Keratinocyte (primary cell): ENCODE measurements around the gene NET1. TPM values are rescaled to one million over a fixed set of nuclear protein-coding genes. Genes with fewer than 3 reads are reported as not detected.

Source experiments
- DNase-seq: peaks from one replicate; pipeline ENCODE4 v3.0.0-alpha.2; 2011; ENCODE audit warnings: low read depth, missing footprints, low spot score
- FAIRE-seq: peaks from 2 replicates; lab custom pipeline; 2011; peaks lifted over from hg19 to GRCh38; lab: Jason Lieb, UNC
- H2AFZ ChIP-seq: 2 replicates; pipeline ENCODE4 v1.6.0; 2012; ENCODE audit warnings: low read length, control low read depth, inconsistent platforms; ENCODE audit not compliant: control insufficient read depth
- H3K27ac ChIP-seq: 2 replicates; pipeline ENCODE4 v1.5.1; 2011; ENCODE audit warnings: low read length; ENCODE audit not compliant: control insufficient read depth, insufficient read depth
- H3K27me3 ChIP-seq: 3 replicates; pipeline ENCODE4 v1.6.0; 2011; ENCODE audit warnings: low read length; ENCODE audit not compliant: control insufficient read depth, insufficient read depth; ENCODE audit errors: extremely low read depth
- H3K36me3 ChIP-seq, 2 experiments: 2 replicates in 1 of 2; 3 replicates in 1 of 2; pipeline ENCODE4 v1.5.1; 2011; ENCODE audit warnings: low read length in 2 of 2, mild to moderate bottlenecking in 1 of 2; ENCODE audit not compliant: control insufficient read depth in 2 of 2, insufficient read depth in 2 of 2; ENCODE audit errors: extremely low read depth in 1 of 2
- H3K4me1 ChIP-seq: 3 replicates; pipeline ENCODE4 v1.5.1; 2011; ENCODE audit warnings: low read length; ENCODE audit not compliant: control insufficient read depth, insufficient read depth; ENCODE audit errors: extremely low read depth
- H3K4me2 ChIP-seq: 3 replicates; pipeline ENCODE4 v1.6.0; 2011; ENCODE audit warnings: low read depth, low read length; ENCODE audit not compliant: control insufficient read depth, insufficient read depth; ENCODE audit errors: extremely low read depth
- H3K4me3 ChIP-seq, 3 experiments: fragments of 200-600 bp in 1 of 3; sonication (generic) in 1 of 3; 2 replicates in 2 of 3; 3 replicates in 1 of 3; pipeline ENCODE4 v1.5.1; 2011 to 2016; ENCODE audit warnings: low read length in 3 of 3, mild to moderate bottlenecking in 3 of 3, control low read depth in 2 of 3, inconsistent platforms in 1 of 3, low read depth in 1 of 3, mixed read lengths in 1 of 3, mixed run types in 1 of 3, moderate library complexity in 1 of 3; ENCODE audit not compliant: control insufficient read depth in 2 of 3, insufficient read depth in 2 of 3; ENCODE audit errors: extremely low read depth in 1 of 3
- H3K79me2 ChIP-seq: 2 replicates; pipeline ENCODE4 v1.6.0; 2012; ENCODE audit warnings: low read length; ENCODE audit not compliant: control insufficient read depth, insufficient read depth
- H3K9ac ChIP-seq: 3 replicates; pipeline ENCODE4 v1.6.0; 2011; ENCODE audit warnings: low read length; ENCODE audit not compliant: control insufficient read depth, insufficient read depth; ENCODE audit errors: extremely low read depth
- H3K9me1 ChIP-seq: 3 replicates; pipeline ENCODE4 v1.6.0; 2011; ENCODE audit warnings: low read length; ENCODE audit not compliant: control insufficient read depth, insufficient read depth; ENCODE audit errors: extremely low read depth
- H3K9me3 ChIP-seq: 2 replicates; pipeline ENCODE4 v1.5.1; 2012; ENCODE audit warnings: low read depth, low read length; ENCODE audit not compliant: control insufficient read depth
- H4K20me1 ChIP-seq: 3 replicates; pipeline ENCODE4 v1.6.0; 2011; ENCODE audit warnings: low read length; ENCODE audit not compliant: control insufficient read depth, insufficient read depth; ENCODE audit errors: extremely low read depth
- CTCF ChIP-seq, 3 experiments: IDR thresholded peaks in 1 of 3; conservative IDR thresholded peaks in 1 of 3; optimal IDR thresholded peaks in 1 of 3; 2 replicates in 2 of 3; 3 replicates in 1 of 3; pipeline versions ENCODE3 to v1.5.1; 2011; ENCODE audit warnings: low read length in 3 of 3, mild to moderate bottlenecking in 3 of 3, moderate library complexity in 2 of 3, control low read depth in 1 of 3, inconsistent platforms in 1 of 3; ENCODE audit not compliant: insufficient read depth in 2 of 3; ENCODE audit errors: extremely low read depth in 1 of 3
- EZH2 ChIP-seq: IDR thresholded peaks from one replicate; pipeline ENCODE4 v1.6.1; 2012; ENCODE audit warnings: inconsistent platforms, mild to moderate bottlenecking, low read length, moderate library complexity
- dilution Hi-C: fragments of 300-500 bp; cut with MboI; formaldehyde crosslinking; loops from one replicate; pipeline ENCODE4 v1.7.0; 2020; ENCODE audit warnings: low sequenced_read_pairs; ENCODE audit not compliant: extremely low pct_ligation_motif_present
- polyA plus RNA-seq, 5 experiments: library from polyadenylated mRNA; depleted of rRNA in 3 of 5; stranded (reverse) in 3 of 5; stranded (forward) in 1 of 5; unstranded in 1 of 5; fragments of >200 nt; gene quantifications; 1 replicate in 1 of 5; 2 replicates in 3 of 5; 3 replicates in 1 of 5; pipeline versions ENCODE4 v1.2.1 to v1.2.3, GENCODE V29; 2011 to 2012; ENCODE audit warnings: missing spikeins in 2 of 5, low read depth in 1 of 5, low replicate concordance in 1 of 5

The NET1 gene
- polyA plus RNA-seq, 1 donor (not counting 4 experiments of a cell fraction or from before 2014, with no cell fraction given), result 214 TPM

DNA sequence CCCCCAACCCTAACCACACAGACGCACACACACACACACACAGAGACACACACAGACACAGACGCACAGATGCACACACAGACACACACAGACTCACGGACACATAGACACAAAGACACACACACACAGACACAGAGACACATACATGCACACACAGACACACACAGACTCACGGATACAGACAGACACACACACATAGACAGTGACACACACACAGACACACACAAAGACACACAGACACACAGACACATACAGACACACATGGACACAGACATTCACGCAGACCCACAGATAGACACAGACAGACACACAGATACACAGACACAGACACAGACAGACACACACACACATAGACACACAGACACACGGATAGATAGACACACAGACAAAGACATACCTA, 84.9 kb downstream of the NET1 start:
- no peaks in the 10 kb centered on the region for H3K9me1 ChIP-seq
- H3K4me1 ChIP-seq, result peaks cover 7% of the 10 kb centered on the region
- no peak overlapping the region for H2AFZ ChIP-seq
- peaks cover 1% of the 10 kb centered on the region for H3K9me3 ChIP-seq
- H3K4me2 ChIP-seq, result no peak overlapping the region
- no peak overlapping the region for H3K9ac ChIP-seq
- TF ChIP-seq CTCF (optimal IDR thresholded peaks at IDR 0.05 in 1 of 3, IDR thresholded peaks at IDR 0.05 in 1 of 3, conservative IDR thresholded peaks at IDR 0.05 in 1 of 3; ENCODE audit: extremely low read depth in 1 of 3, insufficient read depth in 2 of 3, low read length in 3 of 3) (no peak), EZH2 (no peak)
- DNase-seq, result no peak
- H3K27me3 ChIP-seq, result peaks cover 3% of the 10 kb centered on the region
- H4K20me1 ChIP-seq, result no peaks in the 10 kb centered on the region
- no peak overlapping the region for H3K27ac ChIP-seq
- dilution Hi-C loops, result no loop called here
- no peak for FAIRE-seq
- H3K36me3 ChIP-seq, result no peaks in the 10 kb centered on the region
- H3K79me2 ChIP-seq, result no peaks in the 10 kb centered on the region
- no peak overlapping the region for H3K4me3 ChIP-seq

DNA sequence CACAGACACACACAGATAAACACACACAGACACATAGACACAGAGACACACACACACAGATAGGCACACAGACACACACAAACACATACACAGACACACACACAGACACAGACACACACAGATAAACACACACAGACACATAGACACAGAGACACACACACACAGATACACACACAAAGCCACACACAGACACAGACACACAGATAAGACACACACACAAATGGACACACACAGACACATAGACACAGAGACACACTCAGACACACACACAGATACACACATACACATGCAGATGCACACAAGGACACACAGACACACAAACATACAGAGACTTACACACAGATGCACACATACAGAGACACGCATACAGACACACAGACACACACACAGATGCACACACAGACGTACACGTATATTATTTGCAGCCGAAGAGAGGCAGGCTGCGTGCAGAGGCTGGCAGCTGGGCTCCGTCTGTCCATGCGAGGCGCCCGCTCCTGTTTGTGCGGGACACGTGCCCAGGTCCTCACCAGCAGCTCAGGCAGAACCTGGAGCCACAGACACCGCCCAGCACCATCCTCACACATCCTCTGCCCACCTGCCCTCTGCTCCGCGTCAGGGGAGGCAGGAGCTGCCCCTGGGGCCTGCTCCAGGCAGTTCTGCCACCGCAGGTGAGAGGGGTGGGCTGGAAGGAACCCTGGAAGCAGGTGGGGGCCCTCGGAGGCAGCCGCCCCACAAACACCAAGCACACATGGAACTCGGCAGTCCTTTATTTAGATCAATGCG, 85.8 kb downstream of the NET1 start:
- H3K4me2 ChIP-seq, result no peak overlapping the region
- H3K4me1 ChIP-seq, result peaks cover 9% of the 10 kb centered on the region
- FAIRE-seq, result no peak
- no peaks in the 10 kb centered on the region for H4K20me1 ChIP-seq
- H3K27ac ChIP-seq, result no peak overlapping the region
- no peak overlapping the region for H3K9ac ChIP-seq
- dilution Hi-C loops, result no loop called here
- no peaks in the 10 kb centered on the region for H3K36me3 ChIP-seq
- no peak overlapping the region for H3K4me3 ChIP-seq
- peaks cover 3% of the 10 kb centered on the region for H3K27me3 ChIP-seq
- no peaks in the 10 kb centered on the region for H3K9me3 ChIP-seq
- no peak overlapping the region for H2AFZ ChIP-seq
- H3K79me2 ChIP-seq, result no peaks in the 10 kb centered on the region
- no peaks in the 10 kb centered on the region for H3K9me1 ChIP-seq
- TF ChIP-seq CTCF (optimal IDR thresholded peaks at IDR 0.05 in 1 of 3, IDR thresholded peaks at IDR 0.05 in 1 of 3, conservative IDR thresholded peaks at IDR 0.05 in 1 of 3; ENCODE audit: extremely low read depth in 1 of 3, insufficient read depth in 2 of 3, low read length in 3 of 3), result no peak
- TF ChIP-seq EZH2, result no peak
- DNase-seq, result no peak
